NCI-H187 treated with DMSO at 0.1 percent for 48 hours (cell line): ENCODE measurements around the gene TBC1D3B.
"Not testable (repeated sequence)": the region's sequence is repeated elsewhere in the genome, so short reads cannot be mapped to it uniquely, and the experiment has no call there.

ENCODE experiments used
- DNase-seq: peaks from one replicate; lab custom pipeline; 2025; lab: John Stamatoyannopoulos, UW

The TBC1D3B gene

GRCh38 chr17:36201102-36201501, 24.7 kb upstream of the TBC1D3B start:
- not testable (repeated sequence) for DNase-seq

- DNase-seq: no peak
Observed at GRCh38 chr17:36198831-36199465, 22.5 kb upstream of the TBC1D3B start.

- no peak for DNase-seq
Observed at GRCh38 chr17:36197387-36197703, 20.9 kb upstream of the TBC1D3B start.

- no peak for DNase-seq
Observed at GRCh38 chr17:36196131-36196486, 19.7 kb upstream of the TBC1D3B start.

- no peak for DNase-seq
Observed at GRCh38 chr17:36195434-36196130, 19.1 kb upstream of the TBC1D3B start.

GRCh38 chr17:36194832-36195433, 18.5 kb upstream of the TBC1D3B start:
- DNase-seq: not testable (repeated sequence)

- DNase-seq: not testable (repeated sequence)
Observed at GRCh38 chr17:36194147-36194831, 17.9 kb upstream of the TBC1D3B start.

GRCh38 chr17:36193216-36193775, 16.9 kb upstream of the TBC1D3B start:
- no peak for DNase-seq

GRCh38 chr17:36190549-36191330, 14.3 kb upstream of the TBC1D3B start:
- DNase-seq: not testable (repeated sequence)

GRCh38 chr17:36189993-36190392, 13.6 kb upstream of the TBC1D3B start:
- not testable (repeated sequence) for DNase-seq

GRCh38 chr17:36188891-36189306, 12.5 kb upstream of the TBC1D3B start:
- no peak for DNase-seq

- not testable (repeated sequence) for DNase-seq
Observed at GRCh38 chr17:36187943-36188665, 11.7 kb upstream of the TBC1D3B start.

GRCh38 chr17:36186810-36187763, 10.7 kb upstream of the TBC1D3B start:
- not testable (repeated sequence) for DNase-seq

- DNase-seq: no peak
Observed at GRCh38 chr17:36185416-36185815, 9.0 kb upstream of the TBC1D3B start.

GRCh38 chr17:36184023-36184765, 7.8 kb upstream of the TBC1D3B start:
- no peak for DNase-seq

- DNase-seq: no peak
Observed at GRCh38 chr17:36183001-36183971, 6.8 kb upstream of the TBC1D3B start.

GRCh38 chr17:36182176-36183000, 6.0 kb upstream of the TBC1D3B start:
- no peak for DNase-seq
